Activated B cell treated with CpG ODN at 0.5 μM for 24 hours (primary cell): ENCODE measurements around the gene KLF16. TPM values are rescaled to one million over a fixed set of nuclear protein-coding genes. Genes with fewer than 3 reads are reported as not detected.

Experiments
- ATAC-seq: fragments of 200-7000 bp; cut with Tn5 transposase; one replicate; pipeline ENCODE4 v1.10.0; 2021; ENCODE audit warnings: low read depth, mild to moderate bottlenecking, moderate library complexity
- CTCF ChIA-PET: fragments of 350-600 bp; sonication (Branson Sonifier 250); formaldehyde crosslinking; loops from one replicate; lab custom pipeline; 2021; ENCODE audit warnings: antibody characterized with exemption; lab: Charles Lee
- POLR2A ChIA-PET: fragments of 350-600 bp; sonication (Branson Sonifier 250); formaldehyde crosslinking; loops from one replicate; lab custom pipeline; 2021; ENCODE audit warnings: antibody characterized with exemption; lab: Charles Lee
- DNase-seq: peaks from one replicate; pipeline ENCODE4 v3.0.0; 2022
- H3K27ac Mint-ChIP-seq: one replicate; pipeline ENCODE4 v1.8.0; 2020; ENCODE audit warnings: mixed read lengths
- H3K27me3 Mint-ChIP-seq: one replicate; pipeline ENCODE4 v1.8.0; 2021; ENCODE audit warnings: mixed read lengths
- H3K36me3 Mint-ChIP-seq: one replicate; pipeline ENCODE4 v1.8.0; 2021; ENCODE audit warnings: low read depth, mixed read lengths
- H3K4me1 Mint-ChIP-seq: one replicate; pipeline ENCODE4 v1.8.0; 2021; ENCODE audit warnings: mixed read lengths
- H3K4me3 Mint-ChIP-seq: one replicate; pipeline ENCODE4 v1.8.0; 2020; ENCODE audit warnings: mild to moderate bottlenecking, mixed read lengths
- H3K9me3 Mint-ChIP-seq: one replicate; pipeline ENCODE4 v1.8.0; 2020; ENCODE audit warnings: mixed read lengths
- intact Hi-C: fragments of 100-400 bp; cut with micrococcal nuclease; formaldehyde crosslinking; loops from one replicate; pipeline ENCODE4 v1.15.1; 2024
- total RNA-seq: library from RNA; stranded (reverse); gene quantifications from 2 replicates; pipeline ENCODE4 v1.2.3, GENCODE V29; 2022
- TF ChIP-seq, protein P1 (sequence below): fragments of 200-600 bp; IDR thresholded peaks from one replicate; pipeline ENCODE4 v1.8.0; 2022; ENCODE audit warnings: antibody characterized with exemption, mild to moderate bottlenecking

KLF16 gene
- total RNA-seq, 1 donor from 2014 or later, result 25.2 TPM

DNA sequence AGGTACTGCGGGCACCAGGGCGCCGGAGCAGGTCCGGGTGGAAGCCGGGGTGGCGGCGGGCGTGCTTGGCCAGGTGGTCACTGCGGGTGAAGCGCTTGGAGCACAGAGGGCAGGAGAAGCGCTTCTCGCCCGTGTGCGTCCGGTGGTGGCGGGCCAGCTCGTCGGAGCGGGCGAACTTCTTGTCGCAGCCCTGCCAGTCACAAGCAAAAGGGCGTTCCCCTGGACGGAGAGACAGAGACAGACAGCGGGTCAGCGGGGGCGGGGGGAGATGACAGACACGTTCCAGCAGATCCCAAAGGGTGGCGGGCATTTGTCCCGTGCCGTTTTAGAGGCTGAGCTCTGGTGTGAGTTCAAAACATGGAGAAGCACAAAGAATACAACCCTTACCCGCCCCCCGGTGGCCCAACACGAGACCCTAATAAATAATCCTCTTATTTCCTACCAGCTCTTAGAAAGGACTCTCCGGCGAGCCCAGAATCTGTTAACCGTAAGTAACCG is 8.8 kb downstream of the KLF16 start:
- intact Hi-C loops, result loop anchor here (10.0 kb wide), 1 partner anchor 760 kb away; no protein-coding TSS in a partner anchor
- ATAC-seq (no peak), DNase-seq (no peak)
- Mint-ChIP-seq H3K27me3 (no peaks in the 10 kb centered on the region), H3K36me3 (peaks cover 2% of the 10 kb centered on the region), H3K4me3 (peak overlapping the region; percentile 67), H3K4me1 (peaks cover 75% of the 10 kb centered on the region), H3K27ac (peak overlapping the region; percentile 77), H3K9me3 (no peaks in the 10 kb centered on the region)
- ChIA-PET POLR2A (interaction anchor here (1.0 to 1.4 kb wide), 3 partner anchors 40 to 585 kb away, joined by 3 to 5 read pairs (median 3); partner anchors contain the start of gene CIRBP), CTCF (interaction anchor here (1.0 to 1.4 kb wide), 2 partner anchors 10 to 29 kb away, joined by 3 read pairs; no protein-coding TSS in a partner anchor)
- TF ChIP-seq, protein P1, sequence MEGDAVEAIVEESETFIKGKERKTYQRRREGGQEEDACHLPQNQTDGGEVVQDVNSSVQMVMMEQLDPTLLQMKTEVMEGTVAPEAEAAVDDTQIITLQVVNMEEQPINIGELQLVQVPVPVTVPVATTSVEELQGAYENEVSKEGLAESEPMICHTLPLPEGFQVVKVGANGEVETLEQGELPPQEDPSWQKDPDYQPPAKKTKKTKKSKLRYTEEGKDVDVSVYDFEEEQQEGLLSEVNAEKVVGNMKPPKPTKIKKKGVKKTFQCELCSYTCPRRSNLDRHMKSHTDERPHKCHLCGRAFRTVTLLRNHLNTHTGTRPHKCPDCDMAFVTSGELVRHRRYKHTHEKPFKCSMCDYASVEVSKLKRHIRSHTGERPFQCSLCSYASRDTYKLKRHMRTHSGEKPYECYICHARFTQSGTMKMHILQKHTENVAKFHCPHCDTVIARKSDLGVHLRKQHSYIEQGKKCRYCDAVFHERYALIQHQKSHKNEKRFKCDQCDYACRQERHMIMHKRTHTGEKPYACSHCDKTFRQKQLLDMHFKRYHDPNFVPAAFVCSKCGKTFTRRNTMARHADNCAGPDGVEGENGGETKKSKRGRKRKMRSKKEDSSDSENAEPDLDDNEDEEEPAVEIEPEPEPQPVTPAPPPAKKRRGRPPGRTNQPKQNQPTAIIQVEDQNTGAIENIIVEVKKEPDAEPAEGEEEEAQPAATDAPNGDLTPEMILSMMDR, result no peak

DNA sequence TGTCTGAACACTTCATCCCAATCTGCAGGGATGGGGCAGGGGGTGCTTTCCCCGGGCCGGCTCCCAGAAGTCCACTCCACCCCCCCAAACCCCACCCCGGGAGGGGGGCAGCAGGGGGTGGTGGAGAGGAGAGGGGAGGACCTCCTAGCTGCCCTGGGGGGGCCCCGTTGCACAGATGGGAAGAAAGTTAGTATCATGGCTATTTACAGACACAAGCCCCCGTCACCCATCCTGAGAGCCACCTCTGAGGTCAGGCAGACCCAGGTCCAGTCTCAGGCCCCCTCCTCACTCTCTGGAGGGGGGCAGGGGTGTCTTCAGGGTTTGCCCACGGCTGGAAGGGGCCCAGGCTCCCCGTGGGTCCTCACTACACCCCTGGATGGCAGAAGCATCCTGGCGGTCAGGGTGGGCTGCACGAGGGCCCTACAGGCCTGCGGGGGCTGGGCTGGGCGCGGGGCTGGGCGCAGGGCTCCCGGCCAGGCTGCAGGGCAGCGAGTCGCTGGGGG is 9.3 kb downstream of the KLF16 start:
- POLR2A ChIA-PET, result interaction anchor here (1.2 to 1.4 kb wide), 2 partner anchors 89 to 585 kb away, joined by 3 to 5 read pairs; partner anchors contain the start of gene CIRBP
- CTCF ChIA-PET, result interaction anchor here (1.4 kb wide), 1 partner anchor 28 kb away, joined by 3 read pairs; no protein-coding TSS in a partner anchor
- ATAC-seq, result no peak
- no peak for DNase-seq
- no peaks in the 10 kb centered on the region for H3K9me3 Mint-ChIP-seq
- H3K4me3 Mint-ChIP-seq, result no peak overlapping the region
- intact Hi-C loops, result loop anchor here (10.0 kb wide), 1 partner anchor 761 kb away; no protein-coding TSS in a partner anchor
- TF ChIP-seq, protein P1, result no peak
- H3K4me1 Mint-ChIP-seq, result peaks cover 72% of the 10 kb centered on the region
- no peak overlapping the region for H3K27ac Mint-ChIP-seq
- H3K27me3 Mint-ChIP-seq, result no peaks in the 10 kb centered on the region
- peaks cover 2% of the 10 kb centered on the region for H3K36me3 Mint-ChIP-seq

DNA sequence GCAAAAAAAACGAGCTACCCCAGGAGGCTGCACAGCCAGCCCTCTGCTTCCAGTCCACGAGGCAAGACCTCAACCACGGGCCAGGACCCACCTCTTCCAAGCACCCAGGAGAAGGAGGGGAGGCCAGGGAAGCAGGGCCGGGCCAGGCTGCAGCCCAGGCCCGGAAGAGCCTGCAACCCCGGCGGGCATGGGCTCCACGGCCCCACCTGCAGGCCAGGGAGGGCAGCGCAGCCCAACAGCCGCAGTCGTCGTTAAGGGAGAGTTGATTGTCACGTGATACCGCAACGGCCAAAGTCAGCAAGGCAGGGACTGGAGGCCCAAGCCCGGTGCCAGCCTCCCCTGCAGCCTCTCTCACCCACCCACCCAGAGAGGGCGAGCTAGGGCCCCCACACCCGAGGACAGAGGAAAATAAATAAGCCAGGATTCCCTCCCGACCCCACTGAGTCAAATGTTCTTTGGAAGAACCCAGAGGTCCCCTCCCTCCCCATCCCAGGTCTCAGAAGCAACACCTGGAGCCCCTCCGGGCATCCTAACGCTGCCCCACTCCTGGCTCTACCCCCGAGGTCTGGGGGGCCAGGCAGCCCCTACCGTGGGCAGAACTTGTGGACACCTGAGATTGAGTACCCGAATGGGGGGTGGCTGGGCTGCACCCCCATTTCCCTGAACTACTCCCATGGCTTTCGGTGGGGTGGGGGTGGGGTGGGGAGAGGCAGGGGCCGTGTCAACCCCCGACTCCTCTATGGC is 9.9 kb downstream of the KLF16 start:
- DNase-seq (peak; percentile 82), ATAC-seq (peak; percentile 47)
- CTCF ChIA-PET, result no interaction called here
- H3K27me3 Mint-ChIP-seq, result no peaks in the 10 kb centered on the region
- POLR2A ChIA-PET, result interaction anchor here (0.5 to 0.6 kb wide), 2 partner anchors 267 to 505 kb away, joined by 3 to 4 read pairs; no protein-coding TSS in a partner anchor
- intact Hi-C loops, result loop anchor here (1.0 to 10.0 kb wide), 2 partner anchors 9 to 761 kb away; no protein-coding TSS in a partner anchor
- H3K9me3 Mint-ChIP-seq, result no peaks in the 10 kb centered on the region
- peak overlapping the region; percentile 77 for H3K4me3 Mint-ChIP-seq
- TF ChIP-seq, protein P1, result peak; percentile 60
- H3K36me3 Mint-ChIP-seq, result peaks cover 2% of the 10 kb centered on the region
- H3K4me1 Mint-ChIP-seq, result peaks cover 72% of the 10 kb centered on the region
- peak overlapping the region; percentile 84 for H3K27ac Mint-ChIP-seq

DNA sequence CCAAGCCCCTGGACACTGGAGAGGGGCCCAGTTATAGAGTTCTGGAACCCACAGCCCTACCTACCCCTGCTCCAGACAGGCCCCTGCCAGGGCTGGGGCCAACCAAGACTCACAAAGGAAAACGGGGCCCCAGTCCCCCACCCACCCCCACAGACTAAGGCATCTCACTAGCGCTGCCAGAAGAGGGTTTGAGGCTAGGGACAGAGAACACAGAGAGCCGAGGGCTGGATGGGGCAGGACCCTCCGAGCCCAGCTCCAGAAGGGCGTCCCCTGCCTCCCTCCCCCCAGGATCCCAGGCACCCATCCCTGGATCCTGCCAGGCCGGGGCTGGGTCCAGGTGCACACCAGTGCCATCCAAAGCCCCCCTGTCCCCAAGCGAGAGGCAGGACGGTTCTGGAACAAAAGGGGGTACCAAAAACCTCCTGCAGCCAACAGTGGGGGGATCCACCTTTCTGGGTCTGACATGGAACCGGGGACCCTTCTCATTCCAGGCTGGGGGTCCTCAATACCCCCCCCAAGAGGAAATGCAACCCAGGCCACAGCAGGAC is 10.7 kb downstream of the KLF16 start:
- POLR2A ChIA-PET, result interaction anchor here (0.6 to 1.2 kb wide), 2 partner anchors 189 to 266 kb away, joined by 3 to 4 read pairs; no protein-coding TSS in a partner anchor
- CTCF ChIA-PET, result no interaction called here
- intact Hi-C loops, result loop anchor here (1.0 to 10.0 kb wide), 2 partner anchors 10 to 762 kb away; no protein-coding TSS in a partner anchor
- Mint-ChIP-seq H3K9me3 (no peaks in the 10 kb centered on the region), H3K36me3 (peaks cover 3% of the 10 kb centered on the region), H3K4me1 (peaks cover 64% of the 10 kb centered on the region), H3K27ac (no peak overlapping the region), H3K27me3 (no peaks in the 10 kb centered on the region), H3K4me3 (no peak overlapping the region)
- ATAC-seq, result no peak
- TF ChIP-seq, protein P1, result no peak
- no peak for DNase-seq
